GM18499 (cell line): Measurements from ENCODE around the gene ELFN1.

Source experiments
- ATAC-seq: cut with Tn5 transposase; IDR thresholded peaks from one replicate; pipeline ENCODE4 v1.9.1; 2021; ENCODE audit warnings: moderate number of reproducible peaks; ENCODE audit not compliant: insufficient read depth, unreplicated experiment

ELFN1 gene

DNA sequence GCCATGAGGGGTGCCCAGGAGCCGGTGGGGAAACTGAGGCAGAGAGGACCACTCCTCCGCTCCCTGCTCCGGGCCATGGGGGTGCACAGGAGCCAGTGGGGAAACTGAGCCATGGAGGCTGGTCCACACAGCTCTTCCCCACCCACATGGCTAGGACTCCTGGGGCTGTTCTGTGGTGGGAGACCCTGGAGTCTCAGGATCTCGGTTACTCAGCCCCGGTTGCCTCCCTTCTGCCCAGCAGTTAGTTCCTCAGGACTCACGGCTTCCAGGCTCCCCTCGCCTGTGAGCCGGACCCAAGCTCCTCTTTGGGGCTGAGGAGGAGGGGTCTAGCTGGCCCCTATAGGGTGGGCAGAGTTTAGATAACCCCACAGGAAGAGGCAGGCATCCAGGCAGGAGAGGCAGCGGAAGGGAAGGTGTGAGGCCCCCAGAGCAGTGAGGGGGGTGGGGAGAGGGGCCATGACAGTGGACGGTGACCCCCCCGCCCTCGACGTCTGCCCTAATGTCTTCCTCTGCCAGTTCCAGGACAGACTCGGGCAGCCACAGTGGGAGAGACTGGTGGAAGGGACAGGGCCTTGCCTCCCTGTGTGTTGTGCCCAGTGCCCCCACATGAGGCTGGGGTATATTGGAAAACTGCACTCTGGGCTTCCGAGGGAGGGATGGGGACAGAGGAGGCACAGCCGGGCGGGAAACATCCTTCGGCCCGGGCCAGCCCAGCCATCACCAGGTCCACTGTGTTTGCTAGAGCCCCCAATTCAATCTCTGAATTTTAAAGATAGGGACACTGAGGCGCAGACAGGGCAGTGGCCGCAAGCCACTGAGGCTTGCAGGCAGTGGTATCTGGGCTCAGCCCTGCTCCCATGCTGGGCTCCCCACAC is 4.3 kb downstream of the ELFN1 start:
- no peak for ATAC-seq

DNA sequence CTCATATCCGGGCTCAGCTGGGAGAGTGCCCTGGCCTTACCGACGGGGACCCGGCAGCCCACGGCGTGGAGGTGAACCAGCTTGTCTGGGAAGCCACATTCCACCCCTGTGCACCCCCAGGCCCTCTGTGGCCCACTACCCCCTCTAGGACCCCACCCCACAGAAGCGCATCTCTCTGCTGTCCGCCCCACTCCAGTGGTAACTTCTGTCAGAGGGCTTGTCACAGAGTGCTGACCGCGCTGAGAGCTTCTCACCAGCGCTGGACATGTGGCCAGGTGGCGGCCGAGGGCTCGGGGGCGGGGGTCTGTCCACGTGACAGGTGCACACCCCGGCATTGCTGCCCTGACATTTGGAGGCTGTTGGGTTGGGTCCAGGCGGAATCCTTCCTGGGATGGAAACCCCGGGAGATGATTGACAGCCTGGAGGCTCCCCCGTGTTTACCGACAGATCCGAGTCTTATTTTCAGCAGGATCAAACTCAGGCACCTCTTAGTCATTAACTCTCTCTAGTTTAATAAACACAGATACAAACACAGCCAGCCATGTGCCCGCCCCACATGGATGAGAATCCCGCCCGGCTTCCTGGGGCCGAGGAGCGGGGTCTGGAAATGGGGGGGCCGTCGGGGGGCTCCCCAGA is 5.1 kb downstream of the ELFN1 start:
- ATAC-seq = no peak

DNA sequence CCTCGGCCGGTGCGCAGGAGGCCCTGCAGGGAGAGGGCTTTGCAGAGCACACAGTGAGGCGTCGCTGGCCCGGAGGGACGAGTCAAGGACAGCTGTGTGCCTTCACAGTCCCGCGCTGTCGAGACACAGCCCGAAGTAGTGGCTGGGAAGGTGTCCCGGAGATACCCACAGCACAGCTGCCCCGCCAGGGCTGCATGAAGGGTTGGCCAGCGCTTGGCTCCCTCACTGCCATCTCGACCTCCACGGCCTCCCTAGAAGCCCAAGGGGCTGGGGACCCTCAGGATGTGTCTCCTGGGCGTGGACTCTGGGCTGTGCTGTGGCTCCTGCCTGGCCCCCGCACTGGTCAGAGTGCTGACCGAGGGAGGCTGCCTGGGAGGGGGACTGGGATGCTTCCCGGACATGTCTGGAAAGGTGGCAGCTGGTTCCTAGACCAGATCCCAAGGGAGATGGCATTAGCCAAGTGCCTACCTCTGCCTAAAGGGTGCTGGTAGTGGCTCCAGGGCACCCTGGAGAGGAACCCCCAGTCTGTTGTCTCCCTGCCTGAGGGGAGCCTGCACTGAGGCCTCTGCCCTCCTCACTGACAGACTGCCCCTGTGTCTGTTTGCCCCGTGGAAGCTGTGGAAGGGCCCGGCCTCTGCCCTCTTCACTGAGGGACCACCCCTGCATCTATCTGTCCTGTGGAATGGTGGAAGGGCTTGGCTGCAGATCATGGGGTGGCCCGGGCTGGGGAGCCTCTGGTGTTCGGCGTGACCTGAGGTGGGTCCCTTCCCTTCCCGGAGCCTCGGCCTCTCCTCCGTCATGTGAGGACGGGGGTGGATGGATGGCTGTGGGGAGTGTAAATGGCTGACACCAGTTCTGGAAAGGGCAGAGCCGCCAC is 5.8 kb downstream of the ELFN1 start:
- no peak for ATAC-seq

DNA sequence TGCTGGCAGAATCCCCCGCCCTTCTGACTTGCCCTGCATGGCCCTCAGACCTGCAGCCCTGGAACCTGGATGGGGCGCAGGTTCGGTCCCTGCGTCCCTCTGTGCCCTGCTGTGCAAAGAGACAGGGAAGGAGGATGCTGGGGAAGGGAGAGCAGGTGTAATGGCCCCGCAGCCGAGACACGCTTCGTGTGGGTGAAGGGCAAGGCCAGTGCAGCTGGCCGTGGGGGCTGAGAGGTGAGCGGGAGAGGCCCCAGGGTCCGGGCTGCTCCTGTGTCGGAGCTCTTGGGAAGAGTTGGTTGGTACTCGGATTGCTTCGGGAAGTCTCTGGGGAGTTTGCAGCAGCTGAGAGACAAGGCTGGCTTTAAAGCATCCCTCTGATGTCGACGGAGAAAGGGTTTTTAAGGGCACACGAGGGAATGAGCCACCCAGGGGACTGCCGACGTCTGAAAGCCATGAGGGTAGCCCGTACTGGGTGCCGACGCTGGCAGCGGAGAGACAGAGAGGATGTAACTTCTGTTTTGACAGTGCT is 6.5 kb downstream of the ELFN1 start:
- ATAC-seq = no peak

DNA sequence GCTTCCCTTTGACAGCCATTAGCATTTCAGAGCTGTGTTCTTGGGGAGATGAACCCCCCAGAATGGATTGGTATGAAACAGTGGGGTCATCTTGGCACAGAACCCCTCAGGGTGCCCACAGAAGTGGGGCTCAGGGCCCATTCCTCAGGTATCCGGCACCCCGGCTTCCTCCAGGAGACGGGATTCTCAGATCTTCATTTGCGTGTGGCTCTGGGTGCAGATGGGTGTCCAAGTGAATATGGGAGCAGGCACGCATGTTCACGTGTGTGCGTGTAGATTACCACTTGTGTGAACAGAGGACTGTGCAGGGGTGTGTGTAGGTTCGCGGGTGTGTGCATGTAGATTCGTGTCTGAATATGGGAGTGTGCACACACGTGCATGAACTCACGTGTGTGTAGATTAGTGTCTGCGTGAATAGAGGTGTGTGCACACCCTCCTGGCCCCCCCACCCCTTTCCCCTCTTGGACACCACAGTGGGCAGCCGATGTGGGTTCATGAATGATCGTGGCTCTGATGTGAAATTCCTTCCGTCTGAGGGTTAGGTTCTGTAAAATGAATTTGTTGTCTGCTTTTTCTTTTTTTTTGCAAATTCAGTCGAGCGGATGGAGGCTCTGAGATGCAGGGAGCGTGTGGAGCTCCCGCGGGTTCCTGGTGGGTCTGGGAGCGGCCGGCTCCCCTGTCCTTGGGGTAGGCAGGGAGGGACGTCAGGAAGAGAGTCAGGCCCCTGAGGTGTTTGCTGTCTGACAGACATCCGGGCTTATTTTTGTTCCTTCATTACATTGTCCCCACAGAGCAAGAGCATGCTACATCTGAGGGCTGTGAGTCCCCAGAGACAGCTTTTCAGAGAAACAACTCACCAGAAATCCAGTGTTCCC is 7.4 kb downstream of the ELFN1 start:
- no peak for ATAC-seq

DNA sequence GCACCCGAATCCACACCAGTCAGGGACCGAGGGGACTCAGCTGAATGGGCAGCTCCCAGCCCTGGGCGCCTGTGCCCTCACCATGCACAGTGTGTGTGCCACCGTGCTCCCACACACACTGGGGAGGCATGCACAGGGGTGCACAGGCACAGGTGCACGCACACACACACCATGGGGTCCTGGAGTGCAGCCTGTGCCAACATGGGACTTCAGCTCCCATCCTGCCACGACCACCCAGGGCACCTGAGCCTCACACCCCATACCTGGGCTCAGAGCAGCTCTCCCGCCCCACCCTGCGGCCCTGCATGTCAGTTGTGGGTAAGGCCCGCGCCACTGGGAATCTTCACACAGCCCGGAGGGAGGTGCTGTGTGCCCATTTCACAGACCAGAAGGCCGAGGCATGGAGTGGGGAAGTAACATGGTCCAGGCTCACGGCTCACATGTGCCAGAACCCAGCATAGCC is 8.0 kb downstream of the ELFN1 start:
- ATAC-seq = no peak

DNA sequence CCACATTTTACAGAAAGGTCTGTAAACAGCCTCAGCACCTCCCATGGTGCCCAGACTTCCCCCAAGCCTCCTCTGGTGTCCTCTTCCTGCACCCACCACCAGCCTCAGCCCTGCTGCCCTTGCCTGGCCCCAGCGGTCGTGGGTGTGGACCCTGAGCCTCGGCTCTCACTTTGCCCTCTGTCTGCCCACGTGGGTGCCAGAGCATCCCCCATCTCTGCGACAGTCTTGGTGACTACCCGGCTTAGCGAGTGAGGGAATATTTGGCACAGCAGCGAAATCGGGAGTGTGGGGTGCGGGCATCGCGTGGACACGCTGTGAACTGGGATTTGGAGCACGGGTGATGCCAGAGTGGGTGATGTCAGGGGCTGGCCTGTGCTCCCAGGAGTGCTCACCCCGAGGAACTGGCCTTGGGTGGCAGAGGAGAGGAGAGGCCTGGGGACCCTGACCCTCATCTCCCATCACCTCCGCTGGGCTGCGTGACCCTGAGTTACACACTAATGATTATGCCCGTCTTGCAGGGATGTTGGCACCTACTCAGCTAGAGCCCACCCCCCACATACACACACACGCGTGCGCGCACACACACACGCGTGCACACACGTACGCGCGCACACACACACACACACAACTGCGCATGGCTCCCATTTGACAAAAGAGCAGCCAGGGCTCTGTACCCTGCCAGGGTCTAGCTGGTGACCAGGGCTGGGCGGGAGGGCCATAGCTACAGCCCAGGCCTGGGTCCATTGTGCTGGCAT is 8.7 kb downstream of the ELFN1 start:
- no peak for ATAC-seq

DNA sequence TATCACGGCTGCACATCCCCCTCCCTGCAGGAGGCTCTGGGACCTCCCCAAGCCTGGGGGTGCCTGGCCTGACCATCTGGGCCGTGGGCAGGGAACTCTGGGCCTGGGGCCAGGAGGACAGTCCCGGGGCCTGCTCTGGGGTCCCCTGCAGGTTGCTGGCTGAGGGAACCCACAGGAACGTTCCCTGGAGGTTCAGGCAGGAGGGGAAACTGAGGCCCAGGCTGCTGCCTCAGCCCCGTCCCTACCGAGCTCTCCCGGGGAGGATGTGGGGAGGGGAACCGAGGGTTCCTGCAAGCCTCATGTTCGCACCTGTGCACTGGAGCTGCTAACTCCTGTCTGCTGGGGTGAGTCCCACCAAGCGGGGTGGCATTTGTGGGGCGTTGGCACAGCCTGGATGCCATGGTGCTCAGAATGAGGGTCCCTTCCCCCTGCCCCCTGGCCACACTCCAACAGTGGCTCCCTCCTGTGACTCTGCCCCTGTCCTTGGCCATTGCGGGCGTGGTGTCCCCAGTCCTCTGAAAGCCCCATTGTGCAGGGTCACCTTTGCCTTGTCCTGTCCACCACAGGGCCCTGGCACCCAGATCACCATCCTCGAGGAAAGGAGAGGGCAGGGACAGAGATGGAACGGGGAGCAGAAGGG is 9.4 kb downstream of the ELFN1 start:
- ATAC-seq = no peak

DNA sequence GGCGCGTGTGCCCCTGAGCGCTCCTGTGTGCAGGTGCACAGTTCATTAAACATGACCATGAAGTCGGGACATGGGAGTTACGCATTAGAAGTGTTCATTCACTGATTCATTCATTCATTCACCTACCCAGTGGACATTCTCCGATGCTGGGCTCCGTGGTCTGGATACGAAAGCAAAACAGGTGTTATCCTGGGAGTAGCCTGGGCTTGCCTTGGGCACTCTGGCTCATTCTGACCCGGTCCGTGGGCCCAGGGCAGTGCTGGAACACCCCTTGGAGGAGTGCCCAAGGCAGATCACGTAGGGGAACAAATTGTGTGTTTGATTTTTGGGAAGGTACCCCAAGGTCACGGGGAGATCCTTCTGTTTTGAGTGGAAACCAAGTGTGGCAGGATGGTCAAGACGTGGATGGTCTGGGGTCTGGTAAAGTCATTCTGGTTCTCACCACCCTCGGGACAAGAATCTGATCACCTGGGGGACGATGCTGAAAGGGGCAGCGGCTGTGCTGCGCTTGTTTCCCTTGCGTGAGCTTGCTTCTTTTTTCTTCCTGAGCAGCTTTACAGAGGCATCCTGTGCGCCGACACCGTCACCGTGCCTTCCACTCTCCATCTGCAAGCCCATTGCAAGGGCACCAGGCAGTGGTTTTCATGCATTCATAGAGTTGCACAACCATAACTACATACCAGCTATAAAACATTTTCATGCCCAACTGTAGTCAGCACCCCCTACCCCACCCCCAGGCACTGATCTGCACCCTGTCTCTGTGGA is 10.1 kb downstream of the ELFN1 start:
- ATAC-seq = no peak

DNA sequence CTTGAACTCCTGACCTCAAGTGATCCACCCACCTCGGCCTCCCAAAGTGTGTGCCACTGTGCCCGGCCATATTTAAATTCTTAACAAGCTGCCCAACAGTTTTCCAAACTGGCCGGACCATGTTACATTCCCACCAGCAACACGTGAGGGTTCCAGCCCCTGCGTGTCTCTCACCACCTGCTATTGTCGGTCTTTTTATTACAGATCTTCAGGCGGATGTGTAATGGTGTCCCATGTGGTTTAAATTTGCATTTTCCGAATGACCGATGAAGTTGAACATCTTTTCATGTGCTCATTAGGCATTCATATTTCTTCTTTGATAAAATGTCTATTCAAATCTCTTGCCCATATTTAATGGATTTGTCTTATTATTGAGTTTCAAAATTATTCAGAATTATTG is 11.5 kb downstream of the ELFN1 start:
- no peak for ATAC-seq

DNA sequence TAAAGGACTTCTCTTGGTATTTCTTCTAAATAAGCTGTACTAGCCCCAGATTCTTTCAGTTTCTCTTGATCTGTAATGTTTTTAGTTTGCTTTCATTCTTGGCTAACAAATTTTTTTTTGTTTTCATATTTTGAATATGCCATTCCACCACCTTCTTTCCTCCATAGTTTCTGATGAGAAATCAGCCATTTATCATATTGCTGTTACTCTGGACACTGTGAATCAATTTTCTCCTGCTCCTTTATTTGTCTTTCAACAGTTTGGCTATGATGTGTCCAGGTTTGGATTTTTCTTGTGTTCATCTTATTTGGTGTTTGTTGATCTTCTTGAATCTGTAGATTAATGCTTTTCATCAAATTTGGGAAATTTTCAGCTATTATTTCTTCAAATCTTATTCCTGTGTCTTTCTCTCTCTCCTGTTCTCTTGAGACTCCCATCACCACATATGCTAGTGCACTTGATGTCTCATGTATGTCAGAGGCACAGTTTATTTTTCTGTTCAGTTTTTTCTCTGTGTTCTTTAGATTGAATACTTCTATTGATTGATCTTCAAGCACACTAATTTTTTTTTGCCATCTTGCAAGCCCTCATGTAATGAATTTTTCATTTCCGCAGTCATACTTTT is 15.0 kb downstream of the ELFN1 start:
- ATAC-seq = no peak

DNA sequence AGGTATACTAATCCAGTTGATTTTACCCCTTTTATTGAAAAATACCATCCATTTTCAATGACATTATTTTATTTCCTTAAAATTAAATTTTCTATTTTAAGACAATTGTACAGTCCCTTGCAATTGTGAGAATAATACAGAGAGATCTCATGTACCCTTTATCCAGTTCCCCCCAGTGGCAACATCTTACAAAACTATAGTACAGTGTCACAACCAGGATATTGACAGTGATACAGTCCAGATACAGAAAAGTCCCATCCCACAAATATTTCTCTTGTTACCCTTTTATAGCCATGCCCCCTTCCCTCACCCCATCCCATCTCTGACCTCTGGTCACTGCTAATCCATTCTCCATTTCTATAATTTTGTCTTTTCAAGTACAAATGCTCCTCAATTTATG is 18.5 kb downstream of the ELFN1 start:
- ATAC-seq = no peak

DNA sequence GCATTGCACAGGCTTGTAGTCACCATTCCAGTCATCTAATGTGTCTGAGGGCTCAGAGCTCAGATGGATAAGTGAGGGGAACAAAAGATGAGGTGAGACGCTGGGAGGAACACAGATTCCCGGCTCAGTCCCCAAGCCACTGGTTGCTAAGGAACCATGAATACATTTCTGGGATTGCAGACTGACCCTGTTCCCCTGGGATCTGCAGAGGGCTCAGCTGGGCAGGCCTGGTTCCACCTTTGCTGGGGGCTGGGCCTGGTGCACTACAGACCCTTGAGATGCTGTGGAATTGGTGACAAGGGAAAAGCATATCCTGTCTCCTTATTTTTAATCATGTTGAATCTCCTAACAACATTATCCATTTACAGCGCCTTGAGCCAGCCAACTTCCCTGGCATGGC is 19.2 kb downstream of the ELFN1 start:
- no peak for ATAC-seq

DNA sequence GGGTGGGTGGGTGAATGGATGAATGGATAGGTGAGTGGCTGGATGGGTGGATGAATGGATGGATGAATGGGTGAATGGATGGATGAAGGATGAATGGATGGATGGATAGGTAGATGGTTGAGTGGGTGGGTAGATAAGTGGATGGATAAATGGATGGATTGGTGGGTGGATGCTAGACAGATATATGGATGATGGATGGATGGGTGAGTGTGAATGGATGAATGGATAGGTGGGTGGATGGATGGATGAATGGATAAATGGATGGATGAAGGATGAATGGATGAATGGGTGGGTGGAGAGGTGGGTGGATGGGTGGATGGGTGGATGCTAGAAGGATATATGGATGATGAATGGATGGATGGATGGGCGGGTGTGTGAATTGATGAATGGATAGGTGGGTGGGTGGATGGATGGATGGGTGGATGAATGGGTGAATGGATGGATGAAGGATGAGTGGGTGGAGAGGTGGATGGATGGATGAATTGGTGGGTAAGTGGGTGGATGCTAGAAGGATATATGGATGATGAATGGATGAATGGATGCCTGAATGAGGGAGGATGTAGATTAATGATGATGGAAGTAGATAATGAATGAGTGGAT is 20.4 kb downstream of the ELFN1 start:
- no peak for ATAC-seq

DNA sequence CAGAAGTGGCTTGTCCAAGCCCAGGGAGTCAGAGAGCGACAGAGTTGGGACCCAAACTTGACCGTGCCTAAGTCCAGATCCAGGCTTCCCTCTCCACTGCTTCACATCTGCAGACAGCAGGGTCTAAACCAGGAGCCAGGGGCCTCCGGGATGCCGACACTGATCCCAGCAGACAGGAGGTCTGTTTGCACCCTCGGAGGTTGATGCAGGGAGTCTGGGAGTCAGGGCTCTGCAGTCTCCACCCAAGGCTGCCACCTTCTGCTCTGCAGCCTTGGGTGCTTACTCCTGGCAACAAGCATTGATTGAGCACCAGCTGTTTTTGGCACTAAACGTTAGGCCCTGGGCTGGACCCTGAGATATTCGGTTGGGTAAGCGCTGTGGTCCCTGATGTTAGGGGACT is 21.0 kb downstream of the ELFN1 start:
- no peak for ATAC-seq

DNA sequence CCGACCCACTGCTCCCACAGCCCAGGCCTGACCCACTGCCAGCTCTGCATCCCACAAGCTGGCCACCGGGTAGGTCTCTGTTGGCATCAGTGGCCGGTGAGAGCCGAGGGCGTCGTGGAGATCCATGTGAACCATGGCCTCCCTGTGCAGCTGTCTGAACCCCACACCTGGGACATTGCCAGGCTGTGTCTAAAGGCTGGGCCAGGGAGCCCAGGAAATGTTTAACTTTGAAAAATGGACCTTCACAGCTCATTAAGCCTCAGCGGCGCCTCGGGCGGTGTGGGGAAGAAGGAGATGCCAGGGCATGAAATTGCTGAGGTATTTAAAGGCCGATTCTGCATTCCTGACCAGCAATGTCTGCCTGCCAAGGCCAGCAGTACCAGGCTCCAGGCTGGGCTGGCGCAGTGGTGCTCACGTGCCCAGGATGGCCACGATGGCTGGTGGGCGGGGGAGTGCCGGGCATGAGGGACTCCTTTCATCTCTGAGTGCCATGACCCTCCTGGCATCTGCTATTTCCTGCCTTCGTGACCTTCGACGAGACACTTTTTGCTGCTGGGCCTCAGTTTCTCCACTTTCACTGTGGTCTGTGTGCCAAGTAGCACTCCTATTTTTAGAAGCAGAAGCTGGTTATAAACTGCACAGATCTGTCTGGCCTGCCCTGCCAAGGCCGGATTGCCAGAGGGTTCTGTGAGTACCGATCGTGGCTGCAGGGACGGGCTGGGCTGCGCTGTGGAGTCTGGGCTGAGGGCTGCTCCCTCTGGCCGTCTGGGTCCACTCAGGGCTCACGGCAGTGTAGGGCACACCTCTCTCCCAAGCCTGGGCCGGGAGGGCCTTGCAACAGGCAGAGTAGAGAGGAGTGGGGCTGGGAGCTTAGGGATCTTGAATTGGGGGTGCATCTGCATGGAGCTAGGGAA is 21.8 kb downstream of the ELFN1 start:
- no peak for ATAC-seq
